Left kidney (tissue), 8 donors: ENCODE data around the gene ADIG. TPM values are rescaled to one million over a fixed set of nuclear protein-coding genes. Genes with fewer than 3 reads are reported as not detected.

Source experiments
- DNase-seq: peaks from one replicate; pipeline ENCODE4 v3.0.0-alpha.2; 2013
- long read RNA-seq, 8 donors: transcript quantifications; one replicate each; lab custom pipeline, GENCODE V29; 2026
- polyA plus RNA-seq: library from polyadenylated mRNA; unstranded; fragments of 120-200 nt; gene quantifications from one replicate; pipeline ENCODE4 v1.2.1, GENCODE V29; 2013; ENCODE audit not compliant: insufficient read length

The ADIG gene
- polyA plus RNA-seq: not detected
- long read RNA-seq, donor 1: 0 reads
- long read RNA-seq, donor 2: 0 reads
- long read RNA-seq, donor 3: 0 reads
- long read RNA-seq, donor 4: 0 reads
- long read RNA-seq, donor 5: 0 reads
- long read RNA-seq, donor 6: 0 reads
- long read RNA-seq, donor 7: 0 reads
- long read RNA-seq, donor 8: 0 reads

DNA sequence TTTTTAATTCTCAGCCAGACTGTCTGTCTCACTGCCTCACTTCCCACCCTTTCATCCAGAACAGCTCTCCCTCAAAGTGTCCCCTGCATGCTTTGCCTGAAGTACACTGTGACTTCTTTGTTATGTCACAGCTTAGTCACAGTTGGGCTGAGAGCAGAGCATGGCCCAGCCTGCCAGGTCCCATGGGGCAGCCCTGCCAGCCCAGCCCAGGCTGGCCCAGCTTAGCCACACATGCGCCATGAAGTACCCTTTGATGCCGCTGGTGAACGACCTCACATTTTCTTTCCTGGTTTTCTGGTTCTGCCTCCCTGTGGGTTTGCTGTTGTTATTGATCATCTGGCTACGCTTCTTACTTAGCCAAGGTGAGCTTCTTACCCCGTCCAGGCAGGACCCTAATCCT, at the start of gene ADIG:
TSS of gene ADIG (plus strand) at position 185 of the 400 bp plus-strand sequence. CDS start at position 239, 54 bp downstream.
- peak; percentile 28 for DNase-seq

DNA sequence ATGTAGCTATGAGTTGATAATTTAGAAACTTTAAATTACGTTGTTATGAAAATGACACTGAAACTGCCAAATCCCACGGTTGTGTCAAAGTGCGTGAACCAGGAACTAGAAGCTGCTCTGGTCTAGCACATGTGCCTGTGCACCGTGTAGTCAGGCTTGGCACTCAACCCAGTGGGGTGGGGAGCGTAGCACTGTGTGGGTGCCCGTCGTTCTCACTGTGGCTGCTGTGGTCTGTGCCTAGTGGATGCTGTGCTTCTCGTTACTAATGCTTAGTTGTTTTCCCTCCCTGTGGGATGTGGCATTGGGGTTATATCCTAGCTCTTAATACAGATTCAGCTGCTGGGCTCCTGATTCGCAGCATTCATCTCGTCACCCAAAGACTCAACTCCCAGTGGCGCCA, 46.2 kb upstream of the ADIG start:
- DNase-seq: no peak

DNA sequence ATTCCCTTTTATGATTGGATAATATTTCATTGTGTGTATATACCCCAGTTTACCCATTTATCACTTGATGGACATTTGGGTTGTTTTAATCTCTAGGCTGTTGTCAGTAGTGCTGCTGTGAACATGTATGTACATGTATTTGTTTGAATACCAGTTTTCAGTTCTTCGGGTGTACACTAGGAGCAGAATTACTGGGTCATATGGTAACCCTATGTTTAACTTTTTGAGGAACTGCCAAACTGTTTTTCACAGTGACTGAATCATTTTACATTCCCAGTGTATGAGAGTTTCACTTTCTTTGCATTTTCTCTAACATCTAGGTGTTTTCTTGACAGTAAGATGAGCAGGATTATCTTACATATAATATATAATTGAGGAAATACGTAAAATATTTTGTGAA, 44.7 kb upstream of the ADIG start:
- no peak for DNase-seq

DNA sequence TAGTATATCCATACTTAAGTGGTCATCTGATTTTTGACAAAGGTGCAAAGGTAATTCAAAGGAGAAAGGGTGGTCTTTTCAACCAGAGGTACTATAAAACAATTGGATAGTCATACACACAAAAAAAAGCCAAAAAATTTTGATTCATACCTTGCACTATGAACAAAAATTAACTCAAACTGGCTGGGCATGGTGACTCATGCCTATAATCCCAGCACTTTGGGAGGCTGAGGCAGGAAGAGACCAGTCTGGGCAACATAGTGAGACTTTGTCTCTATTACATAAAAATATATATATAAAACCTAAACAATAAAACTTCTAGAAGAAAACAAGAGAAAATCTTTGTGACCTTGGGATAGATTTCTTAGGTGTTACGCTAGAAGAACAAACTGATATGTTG, 43.8 kb upstream of the ADIG start:
- DNase-seq: no peak

DNA sequence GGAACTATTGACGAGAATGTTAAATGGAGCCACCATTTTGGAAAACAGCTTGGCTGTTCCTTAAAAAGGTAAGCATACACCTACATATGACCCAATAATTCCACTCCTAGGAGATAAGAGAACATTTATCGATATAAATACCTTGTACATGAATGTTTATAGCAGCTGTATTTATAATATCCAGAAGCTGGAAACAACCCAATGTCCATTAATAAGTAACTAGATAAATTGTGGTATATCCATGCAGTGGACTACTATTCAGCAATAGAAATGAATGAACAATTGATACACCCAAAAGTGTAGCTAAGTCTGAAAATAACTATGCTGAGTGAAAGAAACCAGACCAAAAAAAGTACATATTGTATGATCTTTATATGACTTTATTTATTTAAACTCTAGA, 42.2 kb upstream of the ADIG start:
- no peak for DNase-seq

DNA sequence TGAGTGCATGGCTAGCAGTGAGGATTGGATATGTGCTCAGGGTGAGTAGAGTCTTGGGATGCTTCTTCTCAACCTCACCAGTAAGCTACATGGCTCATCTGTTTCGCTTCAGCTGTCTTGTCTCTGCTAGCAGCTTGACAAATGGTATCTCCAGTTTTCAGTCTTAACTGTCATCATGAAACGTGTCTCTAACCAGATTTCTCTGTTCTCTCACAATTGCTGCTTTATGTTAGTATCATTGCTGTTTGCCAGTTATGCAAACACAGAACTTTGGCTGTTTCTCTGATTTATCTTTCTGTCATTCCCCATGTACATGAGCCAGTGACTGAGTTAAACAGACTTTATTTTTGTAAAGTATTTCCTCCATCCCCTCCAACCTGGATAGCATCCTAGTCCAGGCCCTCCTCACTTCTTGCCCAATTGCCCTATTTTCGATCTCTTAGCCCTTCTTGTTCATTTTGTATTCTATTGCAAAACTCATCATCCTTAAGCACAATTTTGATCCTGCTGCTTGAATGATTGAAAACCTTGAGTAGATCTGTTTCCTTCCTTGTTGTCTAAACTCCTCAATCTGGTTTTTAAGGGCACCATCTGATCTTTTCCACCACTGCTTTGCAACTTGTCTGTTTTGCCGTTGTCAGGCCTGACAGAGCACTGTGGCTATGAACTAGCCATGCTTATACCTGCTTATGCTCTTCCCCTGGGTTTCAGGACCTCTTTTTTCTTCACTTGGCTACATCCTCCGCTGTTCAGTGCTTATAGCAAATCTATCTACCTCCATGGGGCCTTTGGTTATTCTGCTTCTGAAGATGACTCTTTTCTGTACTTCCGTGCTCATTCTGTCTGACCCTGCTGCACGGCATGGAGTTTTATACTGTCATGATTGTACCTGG, 37.7 kb upstream of the ADIG start:
- DNase-seq: no peak

DNA sequence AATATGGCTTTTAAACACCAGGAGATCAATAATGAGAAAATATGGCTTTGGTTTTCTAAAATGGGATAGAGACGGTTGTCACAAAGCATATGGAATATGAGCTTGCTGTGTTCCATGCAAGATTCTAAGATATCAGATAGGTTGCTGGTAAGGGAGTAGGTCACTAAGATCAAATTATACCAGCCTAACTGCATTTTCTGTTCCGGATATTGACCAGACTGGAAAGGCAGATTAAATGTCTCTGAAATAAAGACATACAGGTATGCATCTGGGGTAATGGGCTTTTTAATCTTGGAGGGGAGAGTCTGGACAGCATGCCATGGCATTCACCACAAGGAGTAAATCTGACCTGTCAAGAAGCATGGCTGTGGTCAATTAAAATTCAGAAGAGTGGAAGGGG, 35.2 kb upstream of the ADIG start:
- DNase-seq: no peak

DNA sequence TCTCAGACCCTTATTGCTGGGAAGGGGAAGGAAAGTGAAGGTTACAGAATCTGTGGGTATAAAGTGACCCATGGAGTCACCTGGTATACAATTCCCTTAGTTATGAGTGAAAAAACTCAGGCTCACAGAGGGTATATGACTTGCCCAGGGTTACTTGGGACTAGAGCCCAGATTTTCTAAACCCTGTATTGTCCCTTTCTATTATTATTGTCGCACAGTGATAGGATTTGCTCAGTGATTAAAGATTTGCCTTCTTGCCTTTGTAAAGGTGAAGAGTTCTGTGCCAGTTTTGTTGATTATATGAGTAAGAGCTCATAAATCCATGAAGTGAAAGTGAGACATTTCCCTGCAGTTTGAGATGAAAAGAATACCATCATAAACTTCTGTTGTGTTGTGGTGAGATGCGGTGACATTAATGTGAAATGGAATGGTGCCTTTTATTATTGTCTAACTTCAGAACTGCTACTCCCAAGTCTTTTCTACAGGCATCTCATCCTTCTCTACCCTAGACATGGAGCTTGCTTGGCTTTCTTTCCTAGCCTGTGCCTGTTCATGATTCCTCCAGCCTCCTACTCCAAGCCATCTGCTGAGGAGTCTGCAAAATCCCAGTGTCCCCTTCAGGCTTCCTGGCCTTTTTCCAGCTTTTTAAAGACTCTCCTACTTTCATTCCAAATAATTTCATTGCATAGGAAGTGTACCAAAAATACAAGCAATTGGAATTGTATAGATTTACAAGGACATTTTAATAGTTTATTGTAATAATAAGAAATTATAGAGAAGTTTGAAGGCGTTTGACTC, 33.5 kb upstream of the ADIG start:
- DNase-seq: no peak

DNA sequence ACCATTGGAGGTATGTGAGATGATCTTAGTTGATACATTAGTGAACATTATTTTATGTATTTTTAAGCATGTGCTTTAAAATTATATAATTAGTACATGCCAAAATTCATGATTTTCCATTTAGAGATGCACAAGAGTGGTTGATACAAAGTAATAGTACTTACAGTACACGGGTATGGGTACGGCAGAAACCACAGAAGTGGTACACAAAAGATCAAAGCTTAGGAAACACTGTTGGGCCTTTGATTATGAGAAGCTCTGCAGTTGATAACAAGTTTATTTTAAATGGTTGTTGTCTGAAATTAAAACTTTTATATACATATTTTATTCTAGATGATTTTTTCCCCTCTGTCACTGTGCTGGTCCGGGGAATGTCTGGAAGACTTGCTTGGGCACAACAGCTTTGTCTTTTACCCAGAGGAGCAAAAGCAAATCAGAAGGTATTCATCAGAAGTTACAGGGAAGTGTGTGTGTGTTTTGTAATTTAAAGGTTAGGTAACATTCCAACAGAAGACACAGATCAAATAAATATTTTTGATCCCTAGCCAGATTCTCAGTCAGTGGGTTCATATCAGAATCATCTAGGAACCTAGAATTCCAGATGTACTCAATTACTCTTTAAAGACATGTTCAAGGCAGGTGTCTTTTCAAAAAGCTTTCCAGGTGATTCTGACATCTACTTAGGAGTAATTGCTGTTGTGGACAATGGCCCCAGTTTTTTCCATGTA, 32.5 kb upstream of the ADIG start:
- no peak for DNase-seq

DNA sequence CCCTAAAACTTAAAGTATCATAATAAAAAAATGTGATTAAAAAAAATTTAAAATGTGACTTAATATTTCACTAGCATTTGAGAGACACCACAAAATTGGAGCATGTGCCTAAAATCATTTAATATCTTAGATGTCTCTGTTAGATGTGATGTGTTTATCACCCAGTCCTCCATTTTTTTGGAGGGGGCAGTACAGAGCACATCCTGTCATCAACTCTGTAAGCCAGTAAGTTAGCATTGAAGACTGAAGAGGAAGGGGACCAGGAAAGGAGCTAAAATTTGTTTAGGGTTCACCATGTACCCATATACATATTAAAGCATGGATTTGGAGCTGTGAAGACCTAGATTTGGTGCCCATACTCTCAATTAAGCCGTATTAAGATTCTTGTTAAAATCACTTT, 30.7 kb upstream of the ADIG start:
- no peak for DNase-seq

DNA sequence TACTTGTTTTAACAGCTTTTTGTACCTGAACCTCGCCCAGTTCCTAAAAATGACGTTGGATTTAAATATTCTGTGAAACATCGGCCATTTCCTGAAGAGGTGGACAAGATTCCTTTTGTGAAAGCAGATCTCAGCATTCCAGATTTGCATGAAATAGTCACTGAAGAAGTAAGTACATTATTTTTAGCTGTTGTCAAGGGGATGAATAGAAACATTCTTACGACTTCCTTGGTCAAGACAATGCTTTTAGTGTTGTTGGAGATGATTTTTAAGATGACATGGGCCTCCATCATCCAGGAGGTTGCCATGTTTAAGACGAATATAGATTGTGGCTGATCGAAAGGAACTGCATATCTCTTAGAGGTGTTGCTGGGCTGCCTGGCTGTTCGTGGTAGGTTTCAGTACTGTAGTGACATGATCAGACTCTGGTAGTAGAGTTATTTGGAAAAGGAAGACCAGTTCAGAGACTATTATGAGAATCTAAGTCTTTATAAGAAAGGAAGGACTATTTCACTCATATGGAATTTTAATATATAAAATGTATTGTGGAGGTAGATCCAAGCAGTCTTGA, 29.9 kb upstream of the ADIG start:
- DNase-seq: no peak

DNA sequence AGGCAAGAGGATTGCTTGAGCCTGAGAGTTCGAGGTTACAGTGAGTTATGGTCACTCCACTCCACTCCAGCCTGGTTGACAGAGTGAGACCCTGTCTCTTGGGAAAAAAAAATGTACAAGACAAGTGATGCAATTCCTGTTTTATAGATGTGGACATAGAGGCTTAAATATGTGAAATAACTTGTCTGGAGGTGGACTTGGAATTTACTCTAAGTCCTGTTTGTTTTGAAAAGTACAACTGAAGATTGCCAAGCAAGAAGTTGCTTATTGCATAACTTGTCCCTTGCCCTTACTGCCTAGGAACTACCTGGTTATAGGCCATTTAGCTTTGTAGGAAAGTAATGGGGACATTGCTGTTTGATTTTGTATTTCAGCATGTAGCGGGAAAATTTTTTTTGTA, 26.0 kb upstream of the ADIG start:
- DNase-seq: no peak

DNA sequence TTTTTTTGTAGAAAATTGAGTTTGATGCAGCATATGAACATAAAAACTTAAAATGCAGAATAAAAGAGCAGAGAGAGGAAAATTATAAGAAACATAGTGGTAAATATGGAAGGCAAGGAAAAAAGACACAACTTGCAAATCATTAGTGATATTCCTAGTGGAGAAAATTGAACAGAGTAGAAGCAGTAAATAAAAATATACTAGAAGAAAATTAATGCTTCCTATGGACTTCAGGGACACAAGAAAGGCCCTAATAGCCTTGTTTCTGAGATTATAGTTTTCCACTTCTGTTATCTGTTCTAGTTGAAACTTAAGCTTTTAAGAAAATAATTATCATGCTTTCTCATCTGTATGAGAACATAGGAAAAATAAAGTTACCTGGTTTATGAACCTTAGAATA, 25.6 kb upstream of the ADIG start:
- no peak for DNase-seq

DNA sequence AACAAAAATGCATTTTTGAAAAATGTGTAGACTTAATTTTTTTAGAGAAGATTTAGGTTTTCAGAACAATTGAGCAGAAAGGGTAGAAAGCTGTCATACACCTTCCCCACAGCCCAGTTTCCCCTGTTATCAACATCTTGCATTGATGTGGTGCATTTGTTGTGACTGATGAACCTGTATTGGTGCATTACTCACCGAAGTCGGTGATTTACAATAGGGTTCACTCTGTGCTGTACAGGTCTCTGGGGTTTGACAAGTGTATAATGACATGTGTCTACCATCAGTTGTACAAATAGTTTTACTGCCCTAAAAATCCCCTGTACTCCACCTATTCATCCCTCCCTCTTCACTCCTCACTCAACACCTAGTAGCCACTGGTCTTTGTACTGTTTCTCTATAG, 23.8 kb upstream of the ADIG start:
- no peak for DNase-seq

DNA sequence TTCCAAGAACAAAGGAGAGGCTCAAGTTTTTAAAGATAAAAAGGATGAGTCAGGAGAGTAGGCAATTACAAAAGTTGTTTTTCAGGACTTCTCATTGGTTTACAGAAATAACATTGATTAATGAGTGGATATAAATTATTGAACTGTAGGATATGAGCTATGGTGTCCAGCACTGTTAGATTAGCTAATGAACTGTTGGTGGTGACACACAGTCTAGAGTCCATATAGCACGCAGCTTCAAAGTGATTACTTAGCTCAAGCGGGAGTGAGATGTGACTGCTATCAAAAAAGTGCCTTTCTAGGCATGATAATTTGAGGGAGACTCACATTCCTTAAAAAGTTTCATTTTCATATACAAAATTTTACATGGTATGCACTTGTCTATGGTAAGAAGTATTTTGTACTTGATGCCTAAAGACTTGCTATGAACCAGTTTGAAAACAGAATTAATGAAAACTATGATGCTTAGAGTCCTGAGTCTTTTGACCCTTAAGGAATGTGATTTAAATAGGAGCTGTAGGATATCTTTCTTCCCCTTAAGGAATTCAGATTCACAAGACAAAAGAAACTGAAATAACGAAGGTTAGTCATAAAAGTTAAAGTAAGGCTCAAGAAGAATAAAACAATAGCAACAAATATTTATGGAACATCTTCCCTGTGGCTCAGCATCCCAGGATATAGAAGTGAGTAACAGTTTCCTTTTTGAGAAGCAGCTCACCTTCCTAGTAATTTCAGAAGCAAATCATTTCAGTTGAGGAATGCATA, 22.2 kb upstream of the ADIG start:
- no peak for DNase-seq

DNA sequence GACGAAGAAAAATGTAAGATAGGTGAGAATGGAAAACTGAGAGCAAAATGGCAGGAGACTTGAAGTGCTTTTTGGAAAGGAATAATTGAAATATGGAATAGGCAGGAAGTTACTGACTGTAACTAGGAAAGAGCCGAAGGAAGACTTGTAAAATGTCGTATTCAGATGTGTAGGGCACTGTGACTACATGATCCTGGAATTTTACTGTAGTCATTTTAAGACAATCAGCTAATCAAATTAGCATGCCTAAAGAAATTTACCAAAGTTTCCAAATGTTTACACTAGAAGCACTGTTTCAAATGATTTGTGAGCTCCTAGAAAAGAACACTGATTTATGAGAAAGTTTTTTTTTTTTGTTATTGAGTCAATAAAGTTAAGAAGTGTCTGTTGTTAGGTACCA, 21.2 kb upstream of the ADIG start:
- no peak for DNase-seq

DNA sequence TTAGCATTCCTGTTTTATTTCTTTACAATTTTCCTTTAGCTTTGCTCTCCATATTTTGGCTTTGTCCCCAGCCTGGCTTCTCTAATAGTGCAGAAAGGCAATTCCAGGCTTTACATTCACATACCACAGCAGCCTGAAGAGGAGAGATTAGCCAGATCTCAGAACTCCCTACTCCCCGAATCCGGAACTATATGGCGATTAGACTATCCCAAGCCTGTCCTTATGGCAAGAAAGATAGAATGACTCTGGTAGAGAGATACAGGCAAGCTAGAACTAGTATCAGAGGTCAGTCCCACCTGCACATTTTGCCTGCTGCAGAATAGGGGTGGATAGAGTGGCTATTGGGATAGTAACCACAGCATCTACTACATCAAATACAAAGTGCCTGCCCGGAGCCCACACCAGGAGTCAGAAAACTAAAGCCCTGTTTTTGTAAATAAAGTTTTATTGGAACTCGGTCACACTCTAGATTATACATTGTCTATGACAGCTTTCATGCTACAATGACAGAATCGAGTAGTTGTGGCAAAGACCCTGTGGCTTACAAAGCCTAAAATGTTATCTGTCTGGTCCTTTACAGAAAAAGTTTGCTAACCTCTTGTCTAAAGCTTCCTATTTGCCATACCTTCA, 17.1 kb upstream of the ADIG start:
- no peak for DNase-seq

DNA sequence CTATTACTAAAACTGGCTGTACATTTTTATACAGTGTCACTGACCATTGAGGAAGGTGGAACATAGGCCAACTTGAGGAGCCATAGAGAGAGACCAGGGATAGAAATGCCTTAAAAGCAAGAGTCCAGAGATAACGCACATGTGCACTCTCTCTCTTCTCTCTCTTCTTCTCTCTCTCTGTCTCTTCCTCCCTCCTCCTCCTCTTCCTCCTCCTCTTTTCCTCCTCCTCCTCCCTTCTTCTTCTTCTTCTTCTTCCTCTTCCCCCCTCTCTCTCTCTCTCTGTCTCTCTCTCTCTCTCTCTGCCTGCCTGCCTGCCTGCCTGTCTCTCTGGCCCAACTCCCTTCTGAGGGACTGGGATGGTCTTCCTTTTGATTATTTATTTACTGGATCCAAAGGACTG, 16.3 kb upstream of the ADIG start:
- DNase-seq: no peak

DNA sequence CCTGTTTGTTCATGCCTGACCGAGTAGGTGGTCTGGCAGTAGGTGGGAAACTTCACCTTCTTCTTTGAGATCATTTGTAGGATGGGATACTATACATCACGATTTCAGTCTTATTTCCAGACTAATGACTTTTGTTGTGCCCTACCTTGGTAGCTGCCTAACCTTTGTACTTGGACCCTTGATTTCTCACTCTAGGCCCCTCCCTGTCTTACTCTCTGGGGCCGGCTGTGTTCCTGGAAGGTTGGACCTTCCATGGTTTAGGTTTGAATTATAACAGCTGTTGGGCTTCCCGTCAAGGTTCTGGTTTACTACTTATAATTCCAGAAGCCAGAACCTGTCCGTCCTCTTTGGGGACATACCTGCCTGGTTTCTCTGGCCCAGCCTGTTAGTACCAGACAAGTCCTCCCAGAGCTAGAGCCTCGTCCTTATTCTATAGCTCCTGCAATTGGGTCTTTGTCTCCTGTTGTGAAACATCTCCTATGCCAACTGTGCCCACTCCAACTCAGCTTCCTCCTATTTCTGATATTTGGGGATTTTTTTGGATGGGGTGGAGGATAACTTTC, 14.9 kb upstream of the ADIG start:
- no peak for DNase-seq

DNA sequence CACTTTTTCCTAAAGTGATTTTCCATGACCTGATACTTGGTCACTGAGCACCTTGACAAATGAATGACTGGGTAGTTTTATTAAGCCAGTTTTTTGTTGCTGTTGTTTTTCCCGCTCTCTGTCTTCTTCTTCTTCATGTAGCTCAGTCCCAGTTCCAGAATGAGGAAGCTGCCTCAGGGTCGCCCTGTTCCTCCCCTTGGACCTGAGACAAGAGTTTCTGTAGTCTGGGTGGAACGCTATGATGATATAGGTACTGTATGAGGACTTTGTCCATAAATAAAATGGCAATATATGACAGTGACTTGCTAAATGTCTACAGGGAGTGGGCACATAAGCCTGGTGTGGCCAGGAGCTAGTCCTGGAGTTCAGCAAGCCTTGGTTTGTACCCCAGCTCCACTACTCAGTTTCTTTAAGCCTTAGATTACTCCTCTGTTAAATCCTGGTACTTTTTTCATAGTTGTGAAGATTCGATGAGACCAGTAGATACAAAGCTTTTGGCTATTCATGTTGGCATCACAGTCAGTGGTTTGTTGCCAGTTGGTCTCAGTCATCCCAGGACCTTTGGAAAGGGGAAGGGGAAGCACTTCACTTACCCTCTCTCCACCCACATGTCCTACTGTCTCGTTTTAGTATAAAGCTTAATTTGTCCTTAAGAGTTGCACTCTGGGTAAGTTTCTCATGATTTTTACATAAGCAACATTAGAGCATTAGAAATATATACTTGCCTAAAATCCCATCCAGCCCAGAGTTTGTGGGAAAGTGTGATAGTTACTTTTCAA, 11.1 kb upstream of the ADIG start:
- DNase-seq: no peak
